Measurements from ENCODE around the gene FRMPD4.

The FRMPD4 gene

GRCh38 chrX:12301288-12301687, 163.0 kb downstream of the FRMPD4 start:
- DNase-seq (ENCODE audit: low read depth, low spot score) = no peak

- DNase-seq (ENCODE audit: low read depth, low spot score) = no peak
These were observed 166.0 kb downstream of the FRMPD4 start for GRCh38 chrX:12304261-12304660.

GRCh38 chrX:12307961-12308360, 169.7 kb downstream of the FRMPD4 start:
- no peak for DNase-seq (ENCODE audit: low read depth, low spot score)

DNA sequence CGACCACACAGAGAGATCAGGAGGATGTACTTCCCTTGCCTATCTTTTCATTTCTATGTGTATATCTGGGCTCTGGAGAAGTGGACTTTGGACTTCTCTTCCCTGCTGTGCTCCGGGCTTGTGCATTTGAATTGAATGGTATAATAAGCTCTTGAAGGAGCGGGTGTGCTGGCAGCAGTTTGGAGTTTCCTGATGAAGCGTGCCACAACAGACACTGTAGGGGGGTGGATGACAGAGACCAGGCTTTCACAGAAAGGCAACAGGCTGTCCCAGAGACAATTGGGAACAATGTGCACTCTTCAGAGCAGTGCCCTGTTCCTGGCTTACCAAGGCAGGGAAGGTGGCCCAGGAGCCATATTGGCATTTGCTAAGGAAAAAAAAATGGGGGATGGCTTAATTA, 170.1 kb downstream of the FRMPD4 start:
- DNase-seq (ENCODE audit: low read depth, low spot score) = no peak

DNA sequence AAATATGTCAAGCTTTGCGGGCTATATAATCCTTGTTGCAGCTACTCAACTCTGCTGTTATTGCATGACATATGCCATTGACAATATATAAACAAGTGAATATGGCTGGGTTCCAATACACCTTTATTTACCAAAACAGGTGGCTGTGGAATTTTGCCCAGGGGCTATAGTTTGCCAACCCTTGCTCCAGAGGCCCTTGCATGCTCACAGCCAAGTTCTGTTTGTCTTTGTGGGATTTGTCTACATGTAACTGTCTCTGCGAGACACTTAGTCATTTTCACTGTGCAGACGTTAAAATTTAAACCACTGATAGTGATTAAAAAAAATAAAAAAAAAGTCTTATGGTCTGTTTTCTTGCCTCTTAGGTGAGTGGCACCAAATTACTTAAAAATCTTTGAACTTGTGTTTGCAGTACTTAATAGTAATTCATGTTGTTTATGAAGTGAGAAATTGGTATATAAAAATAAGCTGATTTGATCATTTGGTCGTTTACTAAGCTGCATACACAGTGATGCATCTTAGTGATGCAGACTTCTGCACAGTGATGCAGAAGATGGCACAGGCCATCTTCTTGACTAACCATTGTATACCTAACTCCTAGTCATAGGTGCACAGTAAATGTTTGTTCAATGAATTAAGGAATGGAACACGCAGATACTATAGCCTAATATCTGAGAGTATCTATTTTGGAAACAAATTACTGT, 170.9 kb downstream of the FRMPD4 start:
- DNase-seq (ENCODE audit: low read depth, low spot score) = no peak

DNA sequence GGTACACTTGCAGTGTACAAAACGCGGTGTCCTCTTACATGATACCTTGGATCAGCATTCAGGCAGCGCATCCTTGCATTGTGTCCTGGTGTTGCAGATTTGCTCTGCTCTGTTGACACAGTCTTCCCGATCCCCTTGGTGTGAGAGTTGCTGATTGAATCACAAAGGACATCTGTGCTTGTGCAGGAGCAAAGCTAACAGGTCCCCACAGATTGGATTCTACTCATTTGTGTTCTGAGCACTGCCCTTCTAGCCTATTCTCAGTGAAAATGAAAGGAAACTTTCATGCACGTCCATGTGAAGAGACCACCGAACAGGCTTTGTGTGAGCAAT, 171.4 kb downstream of the FRMPD4 start:
- DNase-seq (ENCODE audit: low read depth, low spot score) = no peak

DNA sequence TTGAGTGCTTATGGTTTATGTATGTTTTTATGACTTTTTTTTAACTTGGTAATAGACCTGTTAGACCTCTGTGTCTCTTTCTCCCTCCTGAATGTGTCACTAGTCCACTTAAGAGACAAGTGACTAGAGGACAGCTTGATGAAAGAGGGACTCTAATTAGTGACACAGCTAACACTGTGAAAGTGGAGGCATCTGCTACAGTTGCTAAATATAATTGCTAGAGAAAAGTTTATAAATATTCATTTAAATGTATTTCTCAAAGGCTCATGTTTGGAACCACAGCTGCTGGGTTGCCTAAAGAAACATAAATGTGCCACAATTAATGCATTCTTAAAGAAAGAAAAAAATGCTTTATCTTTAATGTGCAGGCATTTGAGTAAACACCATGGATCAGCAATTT, 176.4 kb downstream of the FRMPD4 start:
- DNase-seq (ENCODE audit: low read depth, low spot score) = no peak

- no peak for DNase-seq (ENCODE audit: low read depth, low spot score)
These were observed 177.3 kb downstream of the FRMPD4 start for GRCh38 chrX:12315526-12315925.

DNA sequence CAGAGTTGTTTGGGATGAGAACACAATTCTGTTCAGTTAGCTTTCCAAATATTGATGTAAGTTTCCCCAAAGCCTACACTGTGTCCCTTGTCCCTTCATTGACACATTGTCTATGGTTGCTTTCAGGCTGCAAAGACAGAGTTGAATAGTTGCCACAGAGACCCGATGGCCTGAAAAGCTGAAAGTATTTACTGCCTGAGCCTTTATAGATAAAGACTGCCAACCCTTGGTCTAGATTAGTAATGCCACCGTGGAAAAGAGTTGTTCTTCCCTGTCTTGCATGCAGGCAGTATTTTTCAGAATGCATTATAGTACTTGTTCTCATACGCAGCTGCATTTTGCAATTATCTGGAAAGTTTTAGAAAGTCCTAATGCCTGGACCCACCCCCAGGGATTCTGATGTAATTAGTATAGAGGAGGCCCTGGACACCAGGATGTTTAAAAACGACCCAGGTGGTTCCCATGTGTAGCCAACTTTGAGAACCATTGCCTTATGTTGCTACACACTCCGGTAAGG, 180.8 kb downstream of the FRMPD4 start:
- DNase-seq (ENCODE audit: low read depth, low spot score) = no peak

DNA sequence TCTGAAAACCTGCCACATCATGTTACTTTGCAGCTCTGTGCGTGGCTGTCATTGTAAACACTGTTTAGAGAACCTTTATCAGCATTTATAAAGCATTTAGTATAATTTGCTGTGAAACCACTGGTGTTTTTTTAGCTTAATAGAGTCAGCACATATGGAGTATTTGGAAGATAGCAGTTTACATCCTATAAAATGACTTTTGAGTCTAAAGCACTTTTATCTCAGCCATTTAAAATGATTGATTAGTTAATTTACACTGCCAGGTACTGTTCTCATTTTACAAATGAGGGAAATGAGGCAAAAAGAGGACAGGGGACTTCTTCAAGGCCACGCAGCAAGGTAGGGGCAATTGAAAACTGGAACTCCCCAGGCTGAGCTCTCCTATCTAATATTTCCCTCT, 181.7 kb downstream of the FRMPD4 start:
- no peak for DNase-seq (ENCODE audit: low read depth, low spot score)

- no peak for DNase-seq (ENCODE audit: low read depth, low spot score)
These were observed 183.8 kb downstream of the FRMPD4 start for GRCh38 chrX:12322031-12322430.

DNA sequence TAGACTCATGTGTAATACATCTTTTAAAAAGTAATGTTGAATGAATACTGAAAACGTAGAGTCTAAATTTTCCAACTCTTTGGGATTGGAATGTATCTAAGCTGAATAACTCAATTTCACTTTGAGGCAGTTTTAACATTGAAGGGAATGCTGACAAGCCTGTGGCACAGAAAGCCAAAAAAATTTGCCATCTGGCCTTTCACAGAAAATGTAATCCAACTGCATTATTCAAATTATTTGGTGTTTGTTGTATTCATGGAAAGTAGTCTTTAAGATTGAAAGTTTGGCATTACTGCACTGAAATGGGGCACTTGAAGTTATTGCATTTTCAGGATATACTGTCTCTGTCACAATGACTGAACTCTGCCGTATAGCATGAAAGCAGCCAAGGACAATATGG, 186.9 kb downstream of the FRMPD4 start:
- no peak for DNase-seq (ENCODE audit: low read depth, low spot score)

GRCh38 chrX:12327836-12328235, 189.6 kb downstream of the FRMPD4 start:
- no peak for DNase-seq (ENCODE audit: low read depth, low spot score)

GRCh38 chrX:12329476-12329875, 191.2 kb downstream of the FRMPD4 start:
- DNase-seq (ENCODE audit: low read depth, low spot score) = no peak

DNA sequence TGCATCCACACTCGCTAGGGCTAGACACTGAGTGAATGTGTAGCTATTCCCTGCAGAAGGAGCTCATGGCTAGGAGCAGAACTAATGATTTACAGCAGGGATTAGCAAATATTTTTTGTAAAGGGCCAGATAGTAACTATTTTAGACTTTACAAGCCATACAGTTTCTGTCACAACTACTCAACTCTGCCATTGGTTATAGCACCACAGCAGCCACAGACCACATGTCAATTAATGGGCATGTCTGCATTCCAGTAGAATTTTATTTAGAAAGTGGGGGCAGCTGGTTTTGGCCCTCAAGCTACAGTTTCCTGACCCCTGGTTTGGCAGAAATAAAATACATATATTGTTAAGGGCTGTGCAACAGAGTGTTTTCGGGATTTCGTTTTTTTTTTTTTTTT, 192.6 kb downstream of the FRMPD4 start:
- DNase-seq (ENCODE audit: low read depth, low spot score) = no peak

- no peak for DNase-seq (ENCODE audit: low read depth, low spot score)
These were observed 194.6 kb downstream of the FRMPD4 start for GRCh38 chrX:12332786-12333347.

- no peak for DNase-seq (ENCODE audit: low read depth, low spot score)
These were observed 201.6 kb downstream of the FRMPD4 start for GRCh38 chrX:12339921-12340320.

DNA sequence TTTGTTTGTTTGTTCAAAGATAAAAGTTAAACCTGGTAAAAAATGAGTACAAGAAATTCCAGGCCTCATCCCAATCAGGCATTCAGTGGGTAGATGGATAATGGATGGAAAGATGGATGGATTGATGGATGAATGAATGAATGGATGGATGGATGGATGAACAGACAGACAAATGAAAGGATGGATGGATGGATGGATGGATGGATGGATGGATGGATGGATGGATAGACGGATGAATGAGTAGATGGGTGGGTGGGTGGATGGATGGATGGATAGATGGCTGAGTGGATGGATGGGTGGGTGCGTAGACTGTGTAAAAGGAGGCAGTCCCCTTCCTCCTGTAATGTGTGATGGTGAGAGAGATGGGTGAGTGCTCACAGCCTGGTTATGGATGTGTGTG, 206.7 kb downstream of the FRMPD4 start:
- no peak for DNase-seq (ENCODE audit: low read depth, low spot score)

GRCh38 chrX:12349201-12349600, 210.9 kb downstream of the FRMPD4 start:
- DNase-seq (ENCODE audit: low read depth, low spot score) = no peak

DNA sequence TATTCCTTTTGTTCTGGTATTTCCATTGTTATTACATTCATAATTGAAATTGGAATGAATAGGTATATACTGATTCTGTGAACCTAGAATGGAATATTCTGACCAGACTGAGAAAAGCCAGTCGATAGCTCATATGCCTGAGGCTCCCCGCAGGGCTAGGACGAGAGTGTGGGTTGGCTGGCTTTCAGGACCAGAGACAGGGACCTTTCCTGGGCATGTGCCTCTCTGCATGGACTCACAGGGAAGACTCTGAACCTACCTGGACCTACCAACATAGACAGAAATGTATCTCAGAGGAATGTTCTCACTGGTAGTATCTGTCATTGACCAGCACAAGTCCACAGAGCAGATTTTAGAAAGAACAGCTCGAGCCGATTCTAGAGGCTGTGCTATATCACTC, 214.6 kb downstream of the FRMPD4 start:
- DNase-seq (ENCODE audit: low read depth, low spot score) = no peak

- no peak for DNase-seq (ENCODE audit: low read depth, low spot score)
These were observed 222.1 kb downstream of the FRMPD4 start for GRCh38 chrX:12360383-12360782.

GRCh38 chrX:12360986-12361598, 222.8 kb downstream of the FRMPD4 start:
- DNase-seq (ENCODE audit: low read depth, low spot score) = no peak

GRCh38 chrX:12363216-12363615, 224.9 kb downstream of the FRMPD4 start:
- no peak for DNase-seq (ENCODE audit: low read depth, low spot score)

Data from brain pericyte (primary cell).